Memory B cell (primary cell): ENCODE results near the gene CFTR.

Experiments
- ATAC-seq: fragments of 150-1000 bp; cut with Tn5 transposase; 2 replicates; pipeline ENCODE4 v1.10.0; 2021; ENCODE audit warnings: low read depth, mild to moderate bottlenecking, moderate library complexity
- DNase-seq, 2 donors: peaks; one replicate each; pipeline ENCODE4 v3.0.0; 2022; ENCODE audit warnings: low spot score in 2 of 2
- H3K27ac Mint-ChIP-seq: one replicate; pipeline ENCODE4 v1.8.0; 2022; ENCODE audit warnings: mild to moderate bottlenecking, moderate library complexity, mixed read lengths
- H3K27me3 Mint-ChIP-seq: one replicate; pipeline ENCODE4 v1.8.0; 2022; ENCODE audit warnings: mixed read lengths
- H3K36me3 Mint-ChIP-seq: one replicate; pipeline ENCODE4 v1.8.0; 2022; ENCODE audit warnings: mild to moderate bottlenecking, mixed read lengths
- H3K4me1 Mint-ChIP-seq: one replicate; pipeline ENCODE4 v1.8.0; 2022; ENCODE audit warnings: mixed read lengths
- H3K4me3 Mint-ChIP-seq: one replicate; pipeline ENCODE4 v1.8.0; 2022; ENCODE audit warnings: mild to moderate bottlenecking, moderate library complexity, mixed read lengths
- H3K9me3 Mint-ChIP-seq: one replicate; pipeline ENCODE4 v1.8.0; 2022; ENCODE audit warnings: mixed read lengths

The CFTR gene

DNA sequence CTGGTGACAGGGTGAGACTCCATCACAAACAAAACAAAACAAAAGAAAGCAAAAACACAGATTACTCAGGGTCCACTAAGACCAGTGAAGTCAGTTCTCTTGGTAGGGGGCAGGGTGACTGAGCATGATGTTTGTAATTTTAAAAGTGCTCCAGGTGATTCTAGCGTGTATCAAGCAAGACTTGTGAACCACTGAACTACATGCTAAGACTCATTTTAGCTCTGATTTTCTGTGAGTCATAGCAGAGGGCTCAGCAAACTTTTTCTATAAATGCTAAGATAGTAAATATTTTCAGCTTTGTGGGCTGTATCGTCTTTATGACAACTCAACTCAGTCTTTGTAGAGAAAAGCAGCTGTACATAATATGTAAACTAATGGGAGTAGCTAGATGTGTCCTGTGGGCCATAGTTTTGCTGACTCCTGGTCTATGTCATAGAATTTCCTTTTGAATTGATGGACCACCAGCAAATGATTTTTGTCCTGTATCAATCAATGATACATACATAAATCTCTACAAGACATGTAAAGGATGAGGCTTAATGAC lies 141.3 kb downstream of the CFTR start:
- Mint-ChIP-seq H3K27me3 (no peaks in the 10 kb centered on the region), H3K36me3 (no peaks in the 10 kb centered on the region), H3K4me1 (no peaks in the 10 kb centered on the region), H3K9me3 (no peaks in the 10 kb centered on the region), H3K27ac (no peak overlapping the region), H3K4me3 (no peak overlapping the region)
- ATAC-seq, result no peak
- DNase-seq, result no peak

DNA sequence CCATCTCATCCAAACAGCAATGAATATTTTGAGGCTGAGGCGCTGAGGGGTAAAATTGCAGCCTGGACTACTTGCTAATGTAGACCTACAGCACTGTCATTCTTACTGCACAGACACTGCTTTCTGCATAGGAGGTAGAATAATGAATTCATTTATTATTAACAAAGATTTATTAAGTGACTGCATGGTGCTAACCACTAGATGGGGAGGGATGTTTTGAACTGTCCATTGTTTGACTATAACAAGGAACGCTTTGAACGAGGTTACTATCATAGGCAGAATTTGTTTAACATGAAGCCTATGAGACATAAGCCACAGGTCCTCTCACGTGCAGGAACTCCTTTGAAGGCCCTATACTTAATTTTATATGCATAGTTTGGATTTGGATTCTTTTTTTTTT lies 143.8 kb downstream of the CFTR start:
- Mint-ChIP-seq H3K36me3 (no peaks in the 10 kb centered on the region), H3K27ac (no peak overlapping the region), H3K4me3 (no peak overlapping the region), H3K9me3 (no peaks in the 10 kb centered on the region), H3K4me1 (no peaks in the 10 kb centered on the region), H3K27me3 (no peaks in the 10 kb centered on the region)
- no peak for DNase-seq
- no peak for ATAC-seq

DNA sequence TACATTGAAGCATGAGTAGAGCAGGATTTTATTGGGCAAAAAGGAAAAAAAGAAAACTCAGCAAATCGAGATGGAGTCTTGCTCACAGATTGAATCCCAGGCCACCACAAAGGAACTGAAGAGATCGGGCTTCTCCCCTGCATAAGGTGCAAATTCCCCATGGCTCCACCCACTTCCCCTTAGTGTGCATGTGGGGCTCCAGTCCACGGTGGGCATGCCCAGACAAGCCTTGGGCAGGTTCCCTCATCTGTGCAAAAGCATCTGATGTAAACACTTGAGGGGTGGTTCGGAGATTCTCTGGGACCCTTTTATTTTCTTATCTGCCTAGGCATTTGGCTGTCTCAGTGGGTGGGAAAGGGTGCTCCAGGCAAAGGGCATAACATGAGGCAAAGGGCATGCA lies 150.7 kb downstream of the CFTR start:
- H3K27me3 Mint-ChIP-seq, result no peaks in the 10 kb centered on the region
- H3K36me3 Mint-ChIP-seq, result no peaks in the 10 kb centered on the region
- no peaks in the 10 kb centered on the region for H3K4me1 Mint-ChIP-seq
- H3K4me3 Mint-ChIP-seq, result no peak overlapping the region
- DNase-seq, result no peak
- H3K27ac Mint-ChIP-seq, result no peak overlapping the region
- ATAC-seq, result no peak
- H3K9me3 Mint-ChIP-seq, result peaks cover 2% of the 10 kb centered on the region

DNA sequence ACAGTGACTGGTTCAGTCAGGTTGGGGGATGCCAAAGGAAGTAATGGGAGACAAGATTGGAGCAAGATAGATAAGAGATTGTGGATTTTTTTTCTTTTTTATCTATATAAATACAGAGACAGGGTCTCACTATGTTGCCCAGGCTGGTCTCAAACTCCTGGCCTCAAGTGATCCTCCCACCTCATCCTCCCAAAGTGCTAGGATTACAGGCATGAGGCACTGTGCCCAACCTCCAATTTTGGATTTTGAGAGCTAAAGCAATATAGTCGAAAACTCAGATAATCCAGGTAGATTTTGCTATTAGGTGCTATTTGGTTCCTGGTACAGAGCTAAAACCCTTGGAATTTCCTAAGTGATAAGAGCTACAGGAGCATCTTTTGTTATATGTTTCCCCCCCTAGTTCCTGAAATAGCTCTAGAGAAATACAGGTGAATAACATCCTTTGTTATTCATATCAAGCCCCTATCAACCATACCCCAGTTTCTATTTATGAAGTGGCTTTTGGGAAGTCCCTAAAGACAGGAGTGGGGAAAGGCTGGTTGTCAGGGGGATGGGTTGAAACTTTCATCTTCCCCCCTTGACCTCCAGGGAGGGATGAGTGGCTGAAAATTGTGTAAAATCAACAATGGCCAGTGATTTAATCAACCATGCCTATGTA lies 151.2 kb downstream of the CFTR start:
- Mint-ChIP-seq H3K9me3 (peaks cover 2% of the 10 kb centered on the region), H3K36me3 (no peaks in the 10 kb centered on the region), H3K4me3 (no peak overlapping the region), H3K27ac (no peak overlapping the region), H3K27me3 (no peaks in the 10 kb centered on the region), H3K4me1 (no peaks in the 10 kb centered on the region)
- DNase-seq, result no peak
- no peak for ATAC-seq

DNA sequence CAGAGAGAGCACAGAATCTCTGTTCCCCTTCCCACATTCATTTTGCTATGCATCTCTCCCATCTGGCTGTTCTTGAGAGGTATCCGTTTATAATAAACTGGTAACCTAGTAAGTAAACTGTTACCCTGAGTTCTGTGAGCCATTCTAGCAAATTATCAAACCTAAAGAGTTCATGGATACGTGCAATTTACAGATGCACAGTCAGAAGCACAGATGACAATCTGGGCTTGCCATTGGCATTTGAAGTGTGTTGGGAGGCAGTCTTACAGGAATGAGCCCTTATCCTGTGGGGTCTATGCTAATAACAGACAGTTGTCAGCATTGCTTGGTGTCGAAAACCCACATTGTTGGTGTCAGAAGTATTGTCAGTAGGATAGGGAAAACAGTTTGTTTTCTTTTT lies 151.8 kb downstream of the CFTR start:
- Mint-ChIP-seq H3K9me3 (peaks cover 3% of the 10 kb centered on the region), H3K36me3 (no peaks in the 10 kb centered on the region), H3K4me1 (no peaks in the 10 kb centered on the region), H3K27me3 (no peaks in the 10 kb centered on the region), H3K4me3 (no peak overlapping the region), H3K27ac (no peak overlapping the region)
- ATAC-seq, result no peak
- DNase-seq, result no peak

DNA sequence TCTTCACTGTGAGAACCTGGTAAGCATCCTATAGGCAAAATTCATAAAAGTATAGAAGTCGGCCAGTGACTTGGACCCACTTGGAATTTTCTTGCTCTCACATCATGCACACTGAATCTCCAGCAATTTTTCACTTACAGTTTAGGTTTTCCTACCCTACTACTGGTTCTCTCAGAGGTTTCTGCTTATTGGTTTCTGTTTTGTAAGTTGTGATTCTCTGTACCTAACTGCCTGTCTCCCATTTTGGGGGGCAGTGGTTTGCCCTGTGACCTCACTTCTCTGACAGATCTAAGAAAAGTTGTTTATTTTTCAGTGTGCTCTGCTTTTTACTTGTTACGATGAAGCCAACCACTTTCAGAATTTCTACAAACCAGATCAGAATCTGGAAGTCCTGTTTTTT lies 158.1 kb downstream of the CFTR start:
- H3K27me3 Mint-ChIP-seq, result no peaks in the 10 kb centered on the region
- DNase-seq (no peak), ATAC-seq (no peak)
- peaks cover 2% of the 10 kb centered on the region for H3K9me3 Mint-ChIP-seq
- H3K27ac Mint-ChIP-seq, result no peak overlapping the region
- H3K36me3 Mint-ChIP-seq, result no peaks in the 10 kb centered on the region
- no peak overlapping the region for H3K4me3 Mint-ChIP-seq
- no peaks in the 10 kb centered on the region for H3K4me1 Mint-ChIP-seq

DNA sequence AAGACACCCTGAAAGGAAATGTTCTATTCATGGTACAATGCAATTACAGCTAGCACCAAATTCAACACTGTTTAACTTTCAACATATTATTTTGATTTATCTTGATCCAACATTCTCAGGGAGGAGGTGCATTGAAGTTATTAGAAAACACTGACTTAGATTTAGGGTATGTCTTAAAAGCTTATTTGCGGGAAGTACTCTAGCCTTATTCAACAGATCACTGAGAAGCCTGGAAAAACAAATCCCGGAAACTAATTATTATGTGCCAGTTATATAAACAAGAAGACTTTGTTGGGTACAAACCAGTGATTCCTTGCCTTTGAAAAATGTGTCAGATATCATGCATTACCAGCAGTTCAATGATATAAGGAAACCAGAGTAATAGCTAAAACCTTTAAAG lies 160.1 kb downstream of the CFTR start:
- Mint-ChIP-seq H3K9me3 (peaks cover 2% of the 10 kb centered on the region), H3K27ac (no peak overlapping the region), H3K36me3 (no peaks in the 10 kb centered on the region)

DNA sequence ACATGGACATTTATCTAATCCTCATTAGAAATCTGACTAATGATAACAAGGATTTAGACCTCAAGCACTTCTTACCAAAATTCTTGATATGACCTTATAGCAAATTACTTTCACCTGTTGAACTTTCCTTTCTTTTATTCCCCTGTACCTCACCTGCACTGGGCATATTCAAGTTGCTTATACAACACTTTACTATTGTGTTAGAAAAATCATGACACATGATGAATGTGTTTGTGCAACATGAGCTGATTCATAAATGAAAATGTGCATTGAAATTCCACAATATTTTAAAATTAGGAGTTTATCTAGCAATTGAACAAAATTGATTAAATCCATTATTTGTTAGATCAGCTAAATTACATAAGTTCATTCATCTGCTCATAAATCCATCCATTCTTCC lies 160.6 kb downstream of the CFTR start:
- no peak overlapping the region for H3K4me3 Mint-ChIP-seq
- H3K27ac Mint-ChIP-seq, result no peak overlapping the region
- H3K36me3 Mint-ChIP-seq, result no peaks in the 10 kb centered on the region
- DNase-seq (no peak), ATAC-seq (no peak)
- H3K4me1 Mint-ChIP-seq, result no peaks in the 10 kb centered on the region
- H3K27me3 Mint-ChIP-seq, result no peaks in the 10 kb centered on the region
- H3K9me3 Mint-ChIP-seq, result peaks cover 2% of the 10 kb centered on the region

More for the DNA sequence above, 160.1 kb downstream of the CFTR start:
- no peak for DNase-seq
- no peaks in the 10 kb centered on the region for H3K4me1 Mint-ChIP-seq
- H3K27me3 Mint-ChIP-seq, result no peaks in the 10 kb centered on the region
- H3K4me3 Mint-ChIP-seq, result no peak overlapping the region
- no peak for ATAC-seq

DNA sequence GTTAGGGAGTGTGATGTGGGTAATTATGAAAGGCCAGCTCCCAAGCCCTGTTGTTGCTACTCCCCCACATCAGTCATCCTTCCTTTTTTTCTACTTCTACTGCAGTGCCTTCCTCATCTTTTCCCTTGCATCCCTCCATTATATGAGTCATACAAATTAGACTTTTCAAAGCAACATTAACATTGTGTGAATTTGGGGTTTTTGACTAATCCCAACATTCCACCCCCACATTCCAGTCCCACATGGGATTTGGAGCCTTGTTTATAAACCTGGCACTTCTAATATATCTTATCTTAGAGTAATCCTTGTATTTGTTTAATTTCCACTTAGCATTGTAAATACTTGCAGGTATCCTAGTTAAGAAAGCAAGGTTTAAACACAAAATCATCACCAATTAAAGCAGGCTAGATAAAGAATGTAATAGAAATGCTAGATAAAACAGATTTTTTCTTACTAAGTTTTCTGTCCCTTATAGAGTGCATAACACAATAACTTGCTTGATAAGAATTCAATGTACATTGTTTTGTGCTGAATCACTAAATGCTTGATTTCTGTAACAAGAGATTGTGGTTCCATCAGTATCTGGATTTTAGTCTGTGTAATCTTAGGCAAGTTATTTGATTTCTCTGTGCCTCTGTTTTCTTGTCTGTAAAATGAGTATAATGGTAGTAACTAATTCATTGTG lies 165.8 kb downstream of the CFTR start:
- no peaks in the 10 kb centered on the region for H3K36me3 Mint-ChIP-seq
- no peak overlapping the region for H3K4me3 Mint-ChIP-seq
- no peaks in the 10 kb centered on the region for H3K4me1 Mint-ChIP-seq
- peaks cover 3% of the 10 kb centered on the region for H3K27me3 Mint-ChIP-seq
- H3K9me3 Mint-ChIP-seq, result peaks cover 5% of the 10 kb centered on the region
- DNase-seq (no peak), ATAC-seq (no peak)
- no peak overlapping the region for H3K27ac Mint-ChIP-seq

DNA sequence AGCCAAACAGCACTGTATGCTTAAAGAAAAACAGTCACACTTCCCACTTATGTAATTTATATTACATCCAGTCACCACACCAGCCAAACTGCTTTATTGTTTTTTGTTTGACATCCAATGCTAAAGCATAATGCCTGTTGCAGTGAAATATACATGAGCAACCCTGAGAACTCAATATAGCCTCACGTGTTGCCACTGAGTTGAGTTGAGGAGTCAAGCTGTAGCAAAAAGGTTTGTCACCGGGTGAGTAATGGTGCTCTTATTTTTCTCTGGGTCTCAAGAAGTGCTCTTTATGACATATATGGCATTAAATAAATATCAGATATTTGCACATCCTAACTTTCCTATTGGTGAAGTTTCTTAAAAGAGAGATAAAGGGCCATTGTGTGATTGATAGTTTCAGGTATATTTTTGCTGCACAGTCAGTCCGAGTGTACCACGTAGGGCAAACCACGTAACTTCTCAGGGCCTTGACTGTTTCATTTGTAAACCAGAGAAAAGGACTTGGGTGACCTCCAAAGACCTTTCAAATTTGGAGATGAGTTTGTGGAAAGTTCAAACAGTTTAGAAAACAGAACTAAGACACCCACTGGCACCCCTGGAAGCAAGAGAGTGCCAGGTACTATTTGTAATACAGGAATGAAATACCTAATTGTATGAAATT lies 168.5 kb downstream of the CFTR start:
- Mint-ChIP-seq H3K36me3 (no peaks in the 10 kb centered on the region), H3K9me3 (peaks cover 5% of the 10 kb centered on the region)
- no peak for DNase-seq

DNA sequence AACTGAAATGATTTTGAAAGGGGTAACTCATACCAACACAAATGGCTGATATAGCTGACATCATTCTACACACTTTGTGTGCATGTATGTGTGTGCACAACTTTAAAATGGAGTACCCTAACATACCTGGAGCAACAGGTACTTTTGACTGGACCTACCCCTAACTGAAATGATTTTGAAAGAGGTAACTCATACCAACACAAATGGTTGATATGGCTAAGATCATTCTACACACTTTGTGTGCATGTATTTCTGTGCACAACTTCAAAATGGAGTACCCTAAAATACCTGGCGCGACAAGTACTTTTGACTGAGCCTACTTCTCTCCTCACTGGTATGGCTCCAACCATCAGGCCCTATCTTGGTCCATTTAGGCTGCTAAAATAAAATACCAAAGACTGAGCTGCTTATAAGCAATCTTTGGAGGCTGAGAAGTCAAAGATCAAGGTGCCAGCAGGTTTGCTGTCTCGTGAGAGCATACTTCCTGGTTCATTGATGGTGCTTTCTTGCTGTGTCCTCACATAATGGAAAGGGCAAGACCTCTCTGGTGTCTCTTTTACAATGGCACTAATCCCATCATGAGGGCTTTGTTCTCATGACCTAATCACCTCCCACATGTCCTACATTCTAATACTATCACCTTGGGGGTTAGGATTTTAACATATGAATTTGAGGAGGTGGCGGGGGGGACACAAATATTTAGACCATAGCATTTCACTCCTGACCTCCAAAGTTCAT lies 173.3 kb downstream of the CFTR start:
- Mint-ChIP-seq H3K4me3 (no peak overlapping the region), H3K9me3 (peaks cover 3% of the 10 kb centered on the region), H3K27me3 (no peaks in the 10 kb centered on the region), H3K27ac (no peak overlapping the region), H3K4me1 (no peaks in the 10 kb centered on the region), H3K36me3 (no peaks in the 10 kb centered on the region)
- DNase-seq, result no peak
- no peak for ATAC-seq

More for the DNA sequence above, 168.5 kb downstream of the CFTR start:
- no peak overlapping the region for H3K27ac Mint-ChIP-seq
- H3K27me3 Mint-ChIP-seq, result peaks cover 3% of the 10 kb centered on the region
- no peak overlapping the region for H3K4me3 Mint-ChIP-seq
- no peaks in the 10 kb centered on the region for H3K4me1 Mint-ChIP-seq
- ATAC-seq, result no peak

DNA sequence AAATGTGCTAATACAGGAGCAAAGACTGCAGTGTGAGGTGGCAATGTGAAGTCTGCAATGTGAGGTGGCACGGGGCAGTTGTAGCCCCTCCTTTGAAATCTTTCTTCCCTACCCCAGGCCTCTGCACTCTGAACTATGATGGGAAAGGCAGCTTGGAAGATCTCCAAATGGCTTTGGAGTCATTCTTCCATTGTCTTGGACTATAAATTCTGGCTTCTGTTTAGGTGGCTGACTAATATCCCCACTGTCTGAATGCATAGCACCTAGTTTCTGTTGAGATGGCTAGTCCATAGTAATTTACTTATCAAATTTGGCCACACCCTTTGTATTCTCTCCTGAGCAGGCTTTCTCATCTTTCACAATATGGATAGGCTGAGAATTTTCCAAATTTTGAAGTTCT lies 175.0 kb downstream of the CFTR start:
- DNase-seq (no peak), ATAC-seq (no peak)
- H3K9me3 Mint-ChIP-seq, result peaks cover 4% of the 10 kb centered on the region
- no peaks in the 10 kb centered on the region for H3K27me3 Mint-ChIP-seq
- no peak overlapping the region for H3K4me3 Mint-ChIP-seq
- no peaks in the 10 kb centered on the region for H3K4me1 Mint-ChIP-seq
- H3K36me3 Mint-ChIP-seq, result no peaks in the 10 kb centered on the region
- H3K27ac Mint-ChIP-seq, result no peak overlapping the region

DNA sequence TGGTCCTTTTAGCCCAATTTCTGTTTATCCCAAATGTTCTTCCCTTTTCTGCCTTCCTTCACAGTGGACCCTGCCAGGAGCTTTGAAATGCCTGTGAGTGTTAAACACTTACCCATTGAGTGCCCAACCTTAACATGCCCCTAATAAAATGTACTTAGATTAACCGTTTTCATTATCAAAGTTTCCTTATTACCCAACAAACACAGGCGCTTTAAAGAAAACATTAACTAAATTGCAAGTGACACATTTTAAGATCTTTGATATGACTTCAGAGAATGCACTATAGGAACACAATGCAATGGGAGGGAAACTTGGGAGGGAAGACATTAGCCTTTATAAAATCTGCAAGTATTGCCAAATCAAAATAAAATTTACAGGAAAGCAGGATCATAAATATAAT lies 177.0 kb downstream of the CFTR start:
- no peaks in the 10 kb centered on the region for H3K36me3 Mint-ChIP-seq
- H3K4me3 Mint-ChIP-seq, result no peak overlapping the region
- DNase-seq (no peak), ATAC-seq (no peak)
- H3K27ac Mint-ChIP-seq, result no peak overlapping the region
- H3K9me3 Mint-ChIP-seq, result peaks cover 2% of the 10 kb centered on the region
- no peaks in the 10 kb centered on the region for H3K4me1 Mint-ChIP-seq
- no peaks in the 10 kb centered on the region for H3K27me3 Mint-ChIP-seq

DNA sequence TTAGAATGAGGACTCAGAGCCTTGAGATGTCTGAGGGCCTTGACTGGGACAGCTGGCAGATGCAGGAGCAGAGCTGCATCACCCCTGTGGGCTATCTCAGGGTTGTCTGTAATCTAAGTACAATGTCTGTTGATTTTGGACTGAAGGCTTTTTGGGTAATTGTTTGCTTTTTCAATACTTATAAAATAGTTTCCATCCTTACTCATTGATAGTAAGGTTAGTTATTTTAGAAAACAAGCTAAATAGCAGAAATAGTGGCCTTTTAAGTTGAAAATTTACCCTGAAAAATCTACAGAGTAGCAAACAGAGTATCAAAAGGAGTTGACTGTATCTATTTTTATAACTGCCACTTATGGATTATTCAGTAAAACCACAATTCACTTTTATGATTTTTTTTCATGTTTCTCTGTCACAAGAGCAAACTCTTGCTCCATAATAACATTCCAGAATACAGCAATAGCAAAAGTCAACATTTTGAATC lies 179.7 kb downstream of the CFTR start:
- Mint-ChIP-seq H3K4me1 (no peaks in the 10 kb centered on the region), H3K27me3 (no peaks in the 10 kb centered on the region), H3K4me3 (no peak overlapping the region), H3K9me3 (peaks cover 2% of the 10 kb centered on the region), H3K27ac (no peak overlapping the region), H3K36me3 (no peaks in the 10 kb centered on the region)
- DNase-seq (no peak), ATAC-seq (no peak)
